Tibial nerve (tissue), 4 donors: ENCODE measurements around the gene CALCOCO1.

Experiments
- EP300 ChIP-seq, 2 donors: sonication (generic); formaldehyde crosslinking; IDR thresholded peaks; one replicate each; pipeline ENCODE4 v1.6.1; 2017; ENCODE audit warnings: antibody characterized with exemption in 2 of 2, mild to moderate bottlenecking in 1 of 2
- TF ChIP-seq, protein P1 (sequence below), 5 experiments: fragments of 200-600 bp in 3 of 5; fragments of 450-650 bp in 2 of 5; sonication (generic) in 3 of 5; IDR thresholded peaks; one replicate each; pipeline ENCODE4 v1.5.1; 2016 to 2019; ENCODE audit warnings: antibody characterized with exemption in 5 of 5, mild to moderate bottlenecking in 3 of 5, moderate library complexity in 2 of 5

DNA sequence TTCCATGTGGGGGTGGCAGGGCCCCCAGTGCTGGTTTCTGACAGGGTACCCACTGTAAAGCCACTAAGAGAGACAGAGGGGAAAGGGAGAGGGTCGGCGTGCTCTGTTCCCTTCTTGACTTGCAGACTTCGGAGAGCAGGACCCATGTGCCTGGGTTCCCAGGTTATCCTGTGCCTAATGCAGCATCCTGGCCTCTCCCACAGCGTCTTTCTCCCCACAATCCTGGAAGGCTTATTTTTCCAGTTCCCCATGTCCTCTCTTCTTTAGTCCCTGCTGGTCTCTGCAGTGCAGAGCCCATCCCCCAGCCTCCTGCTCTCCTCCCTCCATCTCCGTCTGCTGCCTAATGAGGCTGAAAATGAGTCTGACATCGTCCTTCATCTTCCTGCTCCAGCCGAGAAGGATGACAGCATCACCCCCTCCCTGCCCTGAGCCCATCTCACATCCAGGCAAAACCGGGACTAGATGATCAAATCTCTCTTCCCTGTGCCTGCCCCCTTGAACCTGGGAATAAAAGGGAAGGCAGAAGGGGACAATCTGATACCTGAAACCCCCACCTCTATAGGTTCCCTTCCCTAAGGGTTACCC is 15.1 kb downstream of the CALCOCO1 start:
- TF ChIP-seq, protein P1, sequence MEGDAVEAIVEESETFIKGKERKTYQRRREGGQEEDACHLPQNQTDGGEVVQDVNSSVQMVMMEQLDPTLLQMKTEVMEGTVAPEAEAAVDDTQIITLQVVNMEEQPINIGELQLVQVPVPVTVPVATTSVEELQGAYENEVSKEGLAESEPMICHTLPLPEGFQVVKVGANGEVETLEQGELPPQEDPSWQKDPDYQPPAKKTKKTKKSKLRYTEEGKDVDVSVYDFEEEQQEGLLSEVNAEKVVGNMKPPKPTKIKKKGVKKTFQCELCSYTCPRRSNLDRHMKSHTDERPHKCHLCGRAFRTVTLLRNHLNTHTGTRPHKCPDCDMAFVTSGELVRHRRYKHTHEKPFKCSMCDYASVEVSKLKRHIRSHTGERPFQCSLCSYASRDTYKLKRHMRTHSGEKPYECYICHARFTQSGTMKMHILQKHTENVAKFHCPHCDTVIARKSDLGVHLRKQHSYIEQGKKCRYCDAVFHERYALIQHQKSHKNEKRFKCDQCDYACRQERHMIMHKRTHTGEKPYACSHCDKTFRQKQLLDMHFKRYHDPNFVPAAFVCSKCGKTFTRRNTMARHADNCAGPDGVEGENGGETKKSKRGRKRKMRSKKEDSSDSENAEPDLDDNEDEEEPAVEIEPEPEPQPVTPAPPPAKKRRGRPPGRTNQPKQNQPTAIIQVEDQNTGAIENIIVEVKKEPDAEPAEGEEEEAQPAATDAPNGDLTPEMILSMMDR (IDR thresholded peaks at IDR 0.05) = no peak
- no peak for TF ChIP-seq EP300 (IDR thresholded peaks at IDR 0.05)
